NCI-H2107 treated with DMSO at 0.1 percent for 48 hours (cell line): ENCODE measurements around the gene OR8B3.
"Not testable (repeated sequence)": the region's sequence is repeated elsewhere in the genome, so short reads cannot be mapped to it uniquely, and the experiment has no call there.

Experiments used
- DNase-seq: peaks from one replicate; lab custom pipeline; 2025; ENCODE audit not compliant: unreplicated experiment; lab: John Stamatoyannopoulos, UW

The OR8B3 gene, protein sequence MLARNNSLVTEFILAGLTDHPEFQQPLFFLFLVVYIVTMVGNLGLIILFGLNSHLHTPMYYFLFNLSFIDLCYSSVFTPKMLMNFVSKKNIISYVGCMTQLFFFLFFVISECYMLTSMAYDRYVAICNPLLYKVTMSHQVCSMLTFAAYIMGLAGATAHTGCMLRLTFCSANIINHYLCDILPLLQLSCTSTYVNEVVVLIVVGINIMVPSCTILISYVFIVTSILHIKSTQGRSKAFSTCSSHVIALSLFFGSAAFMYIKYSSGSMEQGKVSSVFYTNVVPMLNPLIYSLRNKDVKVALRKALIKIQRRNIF

DNA sequence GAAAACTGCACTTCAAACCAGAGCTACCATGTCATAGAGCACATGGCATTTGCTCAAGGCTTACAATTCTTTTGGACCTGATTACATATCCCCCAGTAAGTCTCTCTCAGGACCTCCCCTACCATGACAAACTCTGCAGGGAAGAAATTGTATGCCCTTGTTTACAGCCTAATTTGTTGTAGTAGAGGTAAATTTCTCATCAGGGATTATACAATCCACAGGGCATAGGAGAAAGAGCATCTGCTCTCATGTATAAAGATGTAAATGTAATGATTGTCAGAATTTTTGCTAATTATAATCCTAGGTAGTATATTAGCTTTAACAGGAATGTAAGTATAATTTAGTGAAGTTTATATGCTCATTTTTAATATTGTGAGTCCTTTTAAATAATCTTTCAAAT is at the start of gene OR8B3:
Gene OR8B3 (minus strand): TSS at position 101 of the 400 bp plus-strand sequence. CDS start 1,673 bp downstream, outside the sequence.
- DNase-seq: no peak

DNA sequence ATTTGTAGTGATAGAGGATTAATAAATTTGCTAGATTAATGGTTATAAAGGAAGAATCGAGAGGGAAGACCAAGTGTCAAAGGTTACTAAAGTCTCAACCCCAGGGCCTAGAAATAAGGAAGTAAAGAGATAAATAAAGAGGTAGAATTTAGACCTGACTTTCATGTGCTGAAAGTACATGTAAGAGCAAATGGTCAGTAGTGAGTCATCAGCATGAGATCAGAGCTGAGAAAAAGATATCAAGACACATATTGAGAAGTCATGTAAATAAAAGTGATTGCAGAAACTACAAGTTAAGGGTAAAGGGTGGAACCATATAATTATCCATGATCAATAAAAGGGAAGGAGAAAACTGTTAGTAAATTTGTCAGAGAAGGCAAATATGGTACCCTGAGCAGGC is 48.1 kb upstream of the OR8B3 start:
- no peak for DNase-seq

DNA sequence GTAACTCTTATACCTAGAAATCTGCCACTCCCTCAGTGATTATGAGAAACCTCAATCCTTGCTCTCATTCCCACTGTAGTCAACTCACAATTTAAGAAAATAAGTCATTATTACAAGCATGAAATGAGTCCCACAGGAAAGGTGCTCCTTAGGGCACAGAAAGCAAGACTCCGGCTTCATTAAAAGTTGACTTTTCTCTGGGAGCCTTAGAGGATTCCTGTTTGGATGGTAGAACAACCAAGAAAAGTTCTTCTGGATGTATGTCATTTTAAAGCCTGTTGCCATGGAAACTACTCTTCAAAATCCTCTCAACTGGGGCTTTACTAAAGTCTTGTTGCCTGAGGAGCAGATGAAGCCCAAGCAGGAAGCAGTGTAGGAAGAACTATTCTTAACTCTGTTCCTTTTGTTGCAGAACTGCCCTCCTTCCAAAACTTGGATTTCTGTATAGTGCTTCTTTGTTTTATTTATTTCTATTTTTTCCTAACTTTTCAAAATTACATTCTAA is 46.9 kb upstream of the OR8B3 start, which contains the start of gene OR8B8:
Gene OR8B8 (minus strand): TSS at position 51 of the 505 bp plus-strand sequence. CDS start 4,611 bp downstream, outside the sequence.
- no peak for DNase-seq

- DNase-seq: no peak
These were observed 44.0 kb upstream of the OR8B3 start for GRCh38 chr11:124442847-124443246.

- DNase-seq: no peak
These were observed 43.6 kb upstream of the OR8B3 start for GRCh38 chr11:124442442-124442841.

DNA sequence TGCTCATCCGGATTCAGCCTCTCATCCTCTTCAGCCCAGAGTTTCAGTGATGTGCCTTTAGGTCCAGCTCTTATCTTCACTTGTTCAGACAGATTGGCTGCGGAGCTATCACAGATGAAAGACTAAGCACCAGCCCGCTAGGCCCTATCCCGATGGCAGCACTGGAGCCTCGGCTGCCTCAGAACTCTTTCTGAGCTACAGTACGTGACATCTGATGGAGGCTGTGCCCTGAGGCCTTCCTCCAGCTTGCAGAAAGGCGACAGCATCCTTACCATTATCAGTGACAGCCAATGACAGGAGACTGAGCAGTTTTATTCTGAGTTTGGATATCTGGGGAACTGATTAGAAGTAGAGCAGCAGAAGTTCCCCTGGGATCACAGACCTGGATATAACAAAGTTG is 42.7 kb upstream of the OR8B3 start:
- DNase-seq: no peak

GRCh38 chr11:124441081-124441480 is 42.3 kb upstream of the OR8B3 start:
- no peak for DNase-seq

DNA sequence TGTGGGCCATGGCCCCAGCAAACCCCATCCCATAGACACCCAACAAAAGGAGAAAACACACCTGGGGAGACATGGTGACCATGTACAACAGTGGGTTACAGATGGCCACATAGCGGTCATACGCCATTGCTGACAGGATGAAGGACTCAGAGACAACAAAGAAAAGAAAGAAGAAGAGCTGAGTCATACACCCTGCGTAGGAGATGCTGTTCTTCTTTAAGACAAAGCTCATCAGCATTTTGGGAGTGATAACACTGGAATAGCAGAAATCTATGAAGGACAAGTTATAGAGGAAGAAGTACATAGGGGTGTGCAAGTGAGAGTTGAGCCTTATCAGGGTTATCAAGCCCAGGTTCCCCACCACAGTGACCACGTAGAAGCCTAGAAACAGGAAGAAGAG is 41.8 kb upstream of the OR8B3 start:
- no peak for DNase-seq

GRCh38 chr11:124434699-124435098 is 35.9 kb upstream of the OR8B3 start:
- DNase-seq: no peak

DNA sequence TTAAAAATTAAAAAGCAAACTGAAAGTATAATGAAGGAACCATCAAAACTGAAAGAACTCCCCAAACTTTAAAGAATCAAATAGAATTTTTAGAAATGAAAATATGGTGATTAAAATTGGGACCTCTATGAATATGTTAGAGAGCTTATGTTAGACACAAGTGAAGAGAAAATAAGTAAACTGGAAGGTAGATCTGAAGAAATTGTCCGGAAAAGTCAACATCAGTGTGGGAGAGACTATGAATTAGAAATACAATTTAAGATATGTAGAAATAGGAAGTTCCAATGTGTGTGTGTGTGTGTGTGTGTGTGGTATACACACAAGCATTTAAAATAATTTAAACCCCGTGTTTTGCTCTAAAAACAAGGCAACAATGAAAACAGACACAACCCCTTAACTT is 30.8 kb upstream of the OR8B3 start:
- no peak for DNase-seq

DNA sequence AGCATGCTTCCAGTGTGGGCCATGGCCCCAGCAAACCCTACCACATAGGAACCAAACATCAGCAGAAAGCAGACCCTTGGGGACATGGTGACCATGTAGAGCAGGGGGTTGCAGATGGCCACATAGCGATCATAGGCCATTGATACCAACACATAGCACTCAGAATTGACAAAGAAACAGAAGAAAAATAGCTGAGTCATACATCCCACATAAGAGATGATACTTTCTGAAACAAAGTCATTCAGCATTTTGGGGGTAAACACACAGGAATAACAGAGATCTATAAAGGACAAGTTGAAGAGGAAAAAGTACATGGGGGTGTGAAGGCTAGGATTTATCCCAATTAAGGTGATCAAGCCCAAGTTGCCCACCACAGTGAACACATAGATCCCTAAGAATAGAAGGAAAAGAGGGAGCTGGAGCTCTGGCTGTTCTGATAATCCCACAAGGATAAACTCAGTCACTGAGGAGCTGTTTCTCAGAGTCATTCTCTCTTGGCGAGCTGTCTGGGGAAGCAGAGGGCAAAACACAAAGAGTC is 25.6 kb upstream of the OR8B3 start, which contains the start of gene OR8B4:
Gene OR8B4 (minus strand): TSS at position 488 of the 538 bp plus-strand sequence. CDS start 0 bp downstream, at position 488.
- no peak for DNase-seq

- DNase-seq: no peak
These were observed 22.2 kb upstream of the OR8B3 start for GRCh38 chr11:124421043-124421442.

- no peak for DNase-seq
These were observed 16.6 kb upstream of the OR8B3 start for GRCh38 chr11:124415356-124415923.

DNA sequence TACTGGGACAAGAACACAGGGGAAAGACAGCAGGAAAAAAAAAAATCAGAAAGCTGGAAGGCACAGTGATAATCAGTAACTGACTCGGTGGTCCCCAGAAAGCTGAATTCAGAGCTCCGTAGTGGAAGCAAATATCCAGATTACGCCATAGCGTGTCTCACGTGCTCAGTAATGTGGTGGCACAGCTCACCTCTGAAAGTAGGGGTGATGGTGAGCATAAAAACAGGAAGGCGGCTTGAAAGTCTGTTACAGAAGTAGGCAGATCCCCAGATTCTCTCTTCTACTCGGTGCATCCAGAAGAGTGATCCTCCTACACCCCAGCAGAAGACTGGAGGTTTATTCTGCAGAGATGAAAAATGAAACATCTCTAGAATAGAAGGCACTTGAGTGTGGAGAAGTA is 11.1 kb upstream of the OR8B3 start:
- DNase-seq: no peak

DNA sequence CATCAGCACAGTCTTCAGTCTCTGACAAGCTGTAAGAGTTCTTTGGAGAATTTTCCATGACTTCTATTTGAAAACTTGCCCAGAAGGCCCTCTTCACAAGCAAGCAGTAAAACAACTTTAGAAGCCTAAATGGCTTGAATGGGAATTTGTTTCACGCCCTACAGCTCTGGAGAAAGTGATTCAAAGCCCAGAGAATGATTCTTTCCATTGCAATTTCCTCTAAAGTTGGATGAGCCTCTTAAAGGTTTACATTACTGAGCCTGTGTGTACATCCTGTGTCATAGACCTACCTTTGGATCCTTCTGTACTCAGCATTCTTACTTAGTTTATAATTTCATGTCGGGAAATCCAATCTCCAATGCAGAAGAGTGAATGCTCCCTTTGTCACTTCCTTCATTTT is 6.8 kb upstream of the OR8B3 start:
- no peak for DNase-seq

DNA sequence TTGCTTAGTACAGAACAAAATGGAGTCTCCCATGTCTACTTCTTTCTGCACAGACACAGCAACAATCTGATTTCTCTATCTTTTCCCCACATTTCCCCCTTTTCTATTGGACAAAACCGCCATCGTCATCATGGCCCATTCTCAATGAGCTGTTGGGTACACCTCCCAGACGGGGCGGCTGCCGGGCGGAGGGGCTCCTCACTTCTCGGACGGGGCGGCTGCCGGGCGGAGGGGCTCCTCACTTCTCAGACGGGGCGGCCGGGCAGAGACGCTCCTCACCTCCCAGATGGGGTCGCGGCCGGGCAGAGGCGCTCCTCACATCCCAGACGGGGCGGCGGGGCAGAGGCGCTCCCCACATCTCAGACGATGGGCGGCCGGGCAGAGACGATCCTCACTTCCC is 4.4 kb upstream of the OR8B3 start:
- not testable (repeated sequence) for DNase-seq

- DNase-seq: no peak
These were observed 3.6 kb upstream of the OR8B3 start for GRCh38 chr11:124402326-124402922.

DNA sequence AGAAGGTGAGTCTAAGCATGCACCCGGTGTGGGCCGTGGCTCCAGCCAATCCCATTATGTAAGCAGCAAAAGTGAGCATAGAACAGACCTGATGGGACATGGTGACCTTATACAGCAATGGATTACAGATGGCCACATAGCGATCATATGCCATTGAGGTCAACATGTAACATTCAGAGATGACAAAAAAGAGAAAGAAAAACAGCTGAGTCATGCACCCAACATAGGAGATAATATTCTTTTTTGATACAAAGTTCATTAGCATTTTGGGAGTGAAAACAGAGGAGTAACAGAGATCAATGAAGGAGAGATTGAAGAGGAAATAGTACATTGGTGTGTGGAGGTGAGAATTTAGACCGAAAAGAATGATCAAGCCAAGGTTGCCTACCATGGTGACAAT is 2.0 kb downstream of the OR8B3 start:
- DNase-seq: not testable (repeated sequence)

DNA sequence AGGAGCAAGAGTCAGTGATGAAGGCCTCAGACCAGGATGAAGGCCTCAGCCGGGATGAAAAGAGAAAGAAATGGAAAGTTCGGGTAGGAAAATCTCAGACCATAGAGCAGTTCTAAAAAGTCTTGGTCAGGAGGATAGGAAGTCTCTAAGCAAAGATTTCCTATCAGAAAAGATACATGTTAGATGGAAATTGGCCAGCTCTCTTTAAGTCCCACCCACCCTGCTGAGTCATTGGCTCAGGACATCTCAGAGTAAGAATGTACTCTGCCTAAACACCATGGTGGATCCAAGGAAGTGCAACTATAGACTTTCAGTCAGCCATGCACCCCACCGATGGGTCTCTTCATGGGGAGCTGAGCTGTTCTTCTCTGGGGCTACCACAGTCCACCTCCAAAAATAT is 4.4 kb downstream of the OR8B3 start:
- DNase-seq: no peak

DNA sequence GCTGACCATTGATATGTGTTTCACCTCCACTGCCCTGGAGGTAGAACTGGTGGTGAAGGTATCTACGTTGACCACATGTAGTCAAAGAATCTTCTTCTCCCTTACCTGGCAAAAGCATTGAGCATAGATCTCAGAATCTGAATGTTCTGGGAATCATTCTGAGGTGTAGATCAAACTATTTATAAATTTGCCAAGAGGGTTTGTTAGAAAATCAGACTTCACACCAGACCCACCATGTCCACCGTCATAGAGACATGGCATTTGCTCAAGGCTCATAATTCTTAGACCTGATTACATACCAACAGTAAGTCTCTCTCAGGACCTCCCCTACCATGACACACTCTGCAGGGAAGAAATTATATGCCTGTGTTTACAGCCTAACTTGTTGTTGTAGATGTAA is 14.4 kb downstream of the OR8B3 start, which contains the start of gene OR8B2:
Gene OR8B2 (minus strand): TSS at position 101 of the 400 bp plus-strand sequence. CDS start 1,156 bp downstream, outside the sequence.
- DNase-seq: no peak

DNA sequence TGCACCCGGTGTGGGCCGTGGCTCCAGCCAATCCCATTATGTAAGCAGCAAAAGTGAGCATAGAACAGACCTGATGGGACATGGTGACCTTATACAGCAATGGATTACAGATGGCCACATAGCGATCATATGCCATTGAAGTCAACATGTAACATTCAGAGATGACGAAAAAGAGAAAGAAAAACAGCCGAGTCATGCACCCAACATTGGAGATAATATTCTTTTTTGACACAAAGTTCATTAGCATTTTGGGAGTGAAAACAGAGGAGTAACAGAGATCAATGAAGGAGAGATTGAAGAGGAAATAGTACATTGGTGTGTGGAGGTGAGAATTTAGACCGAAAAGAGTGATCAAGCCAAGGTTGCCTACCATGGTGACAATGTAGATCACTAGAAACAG is 16.0 kb downstream of the OR8B3 start:
- not testable (repeated sequence) for DNase-seq

DNA sequence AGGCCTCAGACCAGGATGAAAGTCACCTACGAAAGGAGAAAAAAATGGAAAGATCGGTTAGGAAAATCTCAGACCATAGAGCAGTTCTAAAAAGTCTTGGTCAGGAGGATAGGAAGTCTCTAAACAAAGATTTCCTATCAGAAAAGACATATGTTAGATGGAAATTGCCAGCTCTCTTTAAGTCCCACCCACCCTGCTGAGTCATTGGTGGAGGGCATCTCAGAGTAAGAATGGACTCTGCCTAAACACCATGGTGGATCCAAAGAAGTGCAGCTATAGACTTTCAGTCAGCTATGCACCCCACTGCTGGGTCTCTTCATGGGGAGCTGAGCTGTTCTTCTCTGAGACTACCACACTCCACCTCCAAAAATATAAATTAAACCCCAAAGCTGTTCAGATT is 18.2 kb downstream of the OR8B3 start:
- DNase-seq: no peak
